ENCODE results near the gene CCDC148.
"Not testable (repeated sequence)": the region's sequence is repeated elsewhere in the genome, so short reads cannot be mapped to it uniquely, and the experiment has no call there.

Gene CCDC148

DNA sequence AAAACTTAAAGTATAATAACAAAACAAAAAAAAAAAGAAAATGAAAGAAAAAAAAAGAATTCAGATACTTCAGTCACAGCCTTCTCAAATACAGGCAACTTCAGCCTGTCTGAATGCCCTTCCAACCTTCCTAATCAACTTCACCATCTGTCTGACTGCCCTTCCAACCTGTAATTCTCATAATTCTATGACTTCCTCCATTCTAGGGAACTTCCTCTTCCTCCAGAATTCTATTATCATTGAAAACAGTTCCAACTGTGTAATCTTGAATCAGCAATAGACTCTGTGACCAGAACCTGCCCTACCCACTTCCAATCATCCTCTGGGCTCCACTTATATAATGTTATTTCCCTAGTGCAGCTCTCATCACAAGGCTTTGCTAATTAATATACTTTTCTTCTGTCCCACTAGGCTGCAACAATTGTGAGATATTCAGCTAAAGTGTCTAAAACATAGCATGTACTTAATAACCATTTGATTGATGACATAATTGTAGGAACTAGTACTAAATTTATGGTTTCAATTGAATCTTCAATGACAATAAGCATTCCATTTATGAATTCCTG, 227.5 kb downstream of the CCDC148 start:
- H3K4me3 ChIP-seq (ENCODE audit: low read depth, low read length), result no peak overlapping the region
- TF ChIP-seq, protein P1, sequence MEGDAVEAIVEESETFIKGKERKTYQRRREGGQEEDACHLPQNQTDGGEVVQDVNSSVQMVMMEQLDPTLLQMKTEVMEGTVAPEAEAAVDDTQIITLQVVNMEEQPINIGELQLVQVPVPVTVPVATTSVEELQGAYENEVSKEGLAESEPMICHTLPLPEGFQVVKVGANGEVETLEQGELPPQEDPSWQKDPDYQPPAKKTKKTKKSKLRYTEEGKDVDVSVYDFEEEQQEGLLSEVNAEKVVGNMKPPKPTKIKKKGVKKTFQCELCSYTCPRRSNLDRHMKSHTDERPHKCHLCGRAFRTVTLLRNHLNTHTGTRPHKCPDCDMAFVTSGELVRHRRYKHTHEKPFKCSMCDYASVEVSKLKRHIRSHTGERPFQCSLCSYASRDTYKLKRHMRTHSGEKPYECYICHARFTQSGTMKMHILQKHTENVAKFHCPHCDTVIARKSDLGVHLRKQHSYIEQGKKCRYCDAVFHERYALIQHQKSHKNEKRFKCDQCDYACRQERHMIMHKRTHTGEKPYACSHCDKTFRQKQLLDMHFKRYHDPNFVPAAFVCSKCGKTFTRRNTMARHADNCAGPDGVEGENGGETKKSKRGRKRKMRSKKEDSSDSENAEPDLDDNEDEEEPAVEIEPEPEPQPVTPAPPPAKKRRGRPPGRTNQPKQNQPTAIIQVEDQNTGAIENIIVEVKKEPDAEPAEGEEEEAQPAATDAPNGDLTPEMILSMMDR (conservative IDR thresholded peaks at IDR 0.05; ENCODE audit: low read depth, low read length), result no peak
- no peak for DNase-seq (ENCODE audit: low read depth)

DNA sequence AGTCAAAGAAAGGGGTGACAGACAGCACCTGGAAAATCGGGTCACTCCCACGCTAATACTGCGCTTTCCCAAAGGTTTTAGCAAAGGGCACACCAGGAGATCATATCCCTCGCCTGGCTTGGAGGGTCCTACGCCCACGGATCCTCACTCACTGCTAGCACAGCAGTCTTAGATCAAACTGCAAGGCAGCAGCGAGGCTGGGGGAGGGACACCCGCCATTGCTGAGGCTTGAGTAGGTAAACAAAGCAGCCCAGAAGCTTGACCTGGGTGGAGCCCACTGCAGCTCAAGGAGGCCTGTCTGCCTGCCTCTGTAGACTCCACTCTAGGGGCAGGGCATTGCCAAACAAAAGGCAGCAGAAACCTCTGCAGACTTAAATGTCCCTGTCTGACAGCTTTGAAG, 233.5 kb downstream of the CCDC148 start:
- not testable (repeated sequence) for H3K4me3 ChIP-seq (ENCODE audit: low read depth, low read length); DNase-seq (ENCODE audit: low read depth)

DNA sequence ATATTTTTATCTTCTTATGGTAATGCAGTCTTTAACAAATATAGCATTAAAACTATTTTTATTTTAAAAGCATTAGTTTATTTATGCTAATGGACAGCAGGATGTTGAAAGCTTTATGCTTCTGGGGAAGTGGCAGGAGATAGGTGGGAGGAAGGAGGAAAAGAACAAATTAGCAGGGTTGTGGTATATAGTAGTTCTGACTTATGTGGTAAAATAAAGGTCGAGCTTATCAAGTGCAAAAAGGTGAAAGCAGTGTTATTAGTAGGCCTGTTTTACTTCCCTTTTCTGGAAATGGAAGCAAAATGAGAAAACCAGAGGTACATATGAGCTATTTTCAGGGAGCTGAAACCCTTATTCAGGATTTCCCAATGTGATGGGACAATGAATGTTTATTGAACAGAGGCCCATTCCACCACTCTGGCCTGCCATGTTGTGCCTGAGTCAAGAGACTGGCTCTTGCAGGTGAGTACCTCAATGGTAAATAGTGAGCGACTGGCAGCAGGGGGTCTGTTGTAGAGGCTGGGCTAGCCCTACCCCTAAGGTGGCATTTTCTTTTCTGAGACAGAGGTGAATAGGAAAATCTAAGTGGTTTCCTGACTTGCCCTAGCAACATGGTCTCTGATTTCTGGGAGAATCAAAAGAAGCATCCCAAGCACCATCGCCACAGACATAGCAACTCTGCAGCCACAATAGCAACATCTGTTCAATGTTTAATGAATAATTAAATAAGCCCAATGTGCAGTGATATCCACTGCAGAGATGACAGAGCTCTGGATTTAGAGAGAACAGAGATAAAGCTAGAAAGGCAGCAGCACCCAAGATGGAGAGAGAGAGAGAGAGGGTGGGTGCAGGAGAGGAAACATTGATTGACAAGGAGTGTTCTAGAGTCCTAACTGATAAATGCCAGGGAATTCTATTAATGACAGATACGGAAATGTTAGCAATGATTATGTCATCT, 235.2 kb downstream of the CCDC148 start:
- DNase-seq (ENCODE audit: low read depth), result no peak
- H3K4me3 ChIP-seq (ENCODE audit: low read depth, low read length), result no peak overlapping the region
- TF ChIP-seq, protein P1 (conservative IDR thresholded peaks at IDR 0.05; ENCODE audit: low read depth, low read length), result no peak

DNA sequence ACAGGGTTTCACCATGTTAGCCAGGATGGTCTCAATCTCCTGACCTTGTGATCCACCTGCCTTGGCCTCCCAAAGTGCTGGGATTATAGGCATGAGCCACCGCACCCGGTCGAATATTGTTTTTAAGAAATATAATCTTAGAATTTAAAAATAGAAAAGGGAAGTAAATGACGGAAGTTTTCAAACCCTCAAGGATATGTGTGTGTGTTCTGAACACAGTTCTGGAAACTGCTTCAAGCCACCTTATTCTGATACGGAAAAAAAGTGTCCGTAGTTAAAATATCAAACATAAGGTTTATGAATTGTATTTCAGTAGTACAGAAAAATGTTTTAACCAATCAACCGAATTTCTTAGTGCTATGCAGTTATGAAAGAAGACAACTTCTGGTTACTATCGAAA, 239.0 kb downstream of the CCDC148 start:
- TF ChIP-seq, protein P1 (conservative IDR thresholded peaks at IDR 0.05; ENCODE audit: low read depth, low read length), result no peak
- no peak overlapping the region for H3K4me3 ChIP-seq (ENCODE audit: low read depth, low read length)
- DNase-seq (ENCODE audit: low read depth), result no peak

DNA sequence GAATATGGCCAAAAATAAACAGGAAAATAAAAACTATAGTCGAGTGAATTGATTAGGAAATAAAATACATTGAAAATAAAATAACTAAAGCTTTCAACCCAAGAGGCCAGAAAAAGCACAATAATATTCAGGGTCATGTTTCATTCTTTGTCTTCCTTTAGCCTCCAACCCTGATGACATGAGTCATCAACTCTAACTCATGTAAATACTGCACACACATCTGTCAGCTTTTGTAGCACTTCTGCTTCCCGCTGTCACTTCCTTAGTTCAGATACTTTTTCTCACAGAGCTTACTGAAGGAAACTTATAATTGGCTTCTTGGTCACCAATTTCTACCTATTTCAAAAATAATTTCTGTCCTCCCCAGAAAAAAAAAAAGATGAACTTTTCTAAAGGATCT, 242.1 kb downstream of the CCDC148 start:
- no peak overlapping the region for H3K4me3 ChIP-seq (ENCODE audit: low read depth, low read length)
- DNase-seq (ENCODE audit: low read depth), result peak; percentile 44
- TF ChIP-seq, protein P1 (conservative IDR thresholded peaks at IDR 0.05; ENCODE audit: low read depth, low read length), result no peak

DNA sequence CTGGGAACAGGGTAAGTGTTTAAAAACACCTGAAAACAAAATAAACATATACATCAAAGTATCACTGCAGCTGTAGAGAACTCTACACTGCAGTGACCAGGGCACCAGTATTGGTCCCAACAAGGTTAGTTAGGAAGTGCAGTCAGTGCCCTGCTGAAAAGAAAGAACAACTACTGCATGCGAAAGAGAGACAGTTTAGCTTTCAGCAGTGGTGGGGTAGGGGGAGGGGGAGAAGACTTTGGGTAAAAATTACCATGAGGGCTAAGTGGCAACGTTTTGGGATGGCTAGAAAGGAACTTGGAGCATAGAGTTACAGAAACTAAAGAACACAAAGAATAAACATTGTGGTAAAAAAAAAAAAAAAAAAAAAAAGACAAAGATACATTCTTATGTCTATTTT, 242.8 kb downstream of the CCDC148 start:
- TF ChIP-seq, protein P1 (conservative IDR thresholded peaks at IDR 0.05; ENCODE audit: low read depth, low read length), result no peak

DNA sequence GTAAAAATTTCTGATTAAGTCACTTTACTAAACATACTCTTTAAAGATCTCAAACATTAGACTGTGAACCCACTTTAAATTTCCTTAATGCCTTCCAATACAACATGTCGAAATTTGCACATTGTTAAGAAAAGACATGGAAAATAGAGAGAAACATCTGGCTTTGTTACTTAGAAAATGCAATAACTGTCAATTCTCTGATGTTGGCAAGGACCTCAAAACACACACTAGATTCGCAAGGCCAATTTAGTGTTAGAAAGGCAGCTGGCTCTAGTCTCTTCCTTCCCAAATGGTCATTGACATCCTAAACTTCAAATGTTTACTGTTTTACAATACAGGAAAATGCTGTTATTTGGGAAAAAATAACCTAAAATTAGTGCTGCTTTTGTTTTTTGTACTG, 244.3 kb downstream of the CCDC148 start:
- H3K4me3 ChIP-seq (ENCODE audit: low read depth, low read length), result no peak overlapping the region
- no peak for DNase-seq (ENCODE audit: low read depth)
- TF ChIP-seq, protein P1 (conservative IDR thresholded peaks at IDR 0.05; ENCODE audit: low read depth, low read length), result no peak

More for the DNA sequence above, 242.8 kb downstream of the CCDC148 start:
- H3K4me3 ChIP-seq (ENCODE audit: low read depth, low read length), result no peak overlapping the region
- no peak for DNase-seq (ENCODE audit: low read depth)

All from choroid plexus epithelial cell (primary cell).